ENCODE measurements around the gene PSG3. TPM values are rescaled to one million over a fixed set of nuclear protein-coding genes. Genes with fewer than 3 reads are reported as not detected.
"Not testable (repeated sequence)": the region's sequence is repeated elsewhere in the genome, so short reads cannot be mapped to it uniquely, and the experiment has no call there.

Gene PSG3
- total RNA-seq, 6 donors from 2014 or later: not detected

DNA sequence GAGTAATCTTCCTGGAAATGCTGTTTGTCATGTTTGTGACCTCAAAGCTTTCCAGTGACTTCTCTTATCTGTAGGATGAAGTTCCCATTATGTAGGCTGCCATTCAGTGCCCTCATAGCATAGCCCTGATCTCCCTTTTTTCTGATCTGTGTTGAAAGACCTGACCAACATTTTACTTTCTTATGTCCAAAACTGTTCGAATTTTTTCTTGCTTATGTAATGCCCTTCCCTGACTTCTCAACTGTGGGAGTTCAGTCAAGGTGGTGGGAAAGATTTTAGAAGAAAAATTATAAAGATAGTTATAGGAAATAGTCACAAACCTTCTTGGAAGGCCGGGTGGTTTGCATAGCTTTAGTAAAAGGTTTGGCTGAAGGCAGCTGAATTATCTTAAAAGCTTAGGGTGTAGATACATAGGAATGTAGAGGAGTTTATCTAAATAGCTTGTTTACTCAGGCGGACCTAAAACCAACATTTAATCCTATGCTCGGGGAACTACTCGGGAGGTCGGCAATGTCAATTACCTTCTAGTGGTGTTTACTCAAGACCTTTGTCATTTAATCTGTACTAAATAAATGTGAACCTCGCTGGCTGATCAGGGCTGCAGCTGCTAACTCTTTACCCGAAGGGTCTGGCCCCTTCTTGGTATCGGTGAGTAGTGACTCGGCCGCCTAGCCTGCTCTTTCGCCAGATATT, 44.3 kb downstream of the PSG3 start:
- no peak for ATAC-seq (ENCODE audit: low FRiP score in 2 of 2)
- Histone ChIP-seq H3K27ac (no peak overlapping the region), H3K27me3 (no peaks in the 10 kb centered on the region), H3K36me3 (no peaks in the 10 kb centered on the region), H3K9me3 (no peaks in the 10 kb centered on the region), H3K4me3 (no peak overlapping the region), H3K4me1 (no peaks in the 10 kb centered on the region)
- no peak for DNase-seq
- TF ChIP-seq EP300 (IDR thresholded peaks at IDR 0.05) (no peak), POLR2A (IDR thresholded peaks at IDR 0.05) (no peak), POLR2AphosphoS5 (IDR thresholded peaks at IDR 0.05) (no peak)
- TF ChIP-seq, protein P1, sequence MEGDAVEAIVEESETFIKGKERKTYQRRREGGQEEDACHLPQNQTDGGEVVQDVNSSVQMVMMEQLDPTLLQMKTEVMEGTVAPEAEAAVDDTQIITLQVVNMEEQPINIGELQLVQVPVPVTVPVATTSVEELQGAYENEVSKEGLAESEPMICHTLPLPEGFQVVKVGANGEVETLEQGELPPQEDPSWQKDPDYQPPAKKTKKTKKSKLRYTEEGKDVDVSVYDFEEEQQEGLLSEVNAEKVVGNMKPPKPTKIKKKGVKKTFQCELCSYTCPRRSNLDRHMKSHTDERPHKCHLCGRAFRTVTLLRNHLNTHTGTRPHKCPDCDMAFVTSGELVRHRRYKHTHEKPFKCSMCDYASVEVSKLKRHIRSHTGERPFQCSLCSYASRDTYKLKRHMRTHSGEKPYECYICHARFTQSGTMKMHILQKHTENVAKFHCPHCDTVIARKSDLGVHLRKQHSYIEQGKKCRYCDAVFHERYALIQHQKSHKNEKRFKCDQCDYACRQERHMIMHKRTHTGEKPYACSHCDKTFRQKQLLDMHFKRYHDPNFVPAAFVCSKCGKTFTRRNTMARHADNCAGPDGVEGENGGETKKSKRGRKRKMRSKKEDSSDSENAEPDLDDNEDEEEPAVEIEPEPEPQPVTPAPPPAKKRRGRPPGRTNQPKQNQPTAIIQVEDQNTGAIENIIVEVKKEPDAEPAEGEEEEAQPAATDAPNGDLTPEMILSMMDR (IDR thresholded peaks at IDR 0.05): no peak
- 75 to 77% methylated on average over 12 of the region's 12 CpGs for WGBS, 2 donors

DNA sequence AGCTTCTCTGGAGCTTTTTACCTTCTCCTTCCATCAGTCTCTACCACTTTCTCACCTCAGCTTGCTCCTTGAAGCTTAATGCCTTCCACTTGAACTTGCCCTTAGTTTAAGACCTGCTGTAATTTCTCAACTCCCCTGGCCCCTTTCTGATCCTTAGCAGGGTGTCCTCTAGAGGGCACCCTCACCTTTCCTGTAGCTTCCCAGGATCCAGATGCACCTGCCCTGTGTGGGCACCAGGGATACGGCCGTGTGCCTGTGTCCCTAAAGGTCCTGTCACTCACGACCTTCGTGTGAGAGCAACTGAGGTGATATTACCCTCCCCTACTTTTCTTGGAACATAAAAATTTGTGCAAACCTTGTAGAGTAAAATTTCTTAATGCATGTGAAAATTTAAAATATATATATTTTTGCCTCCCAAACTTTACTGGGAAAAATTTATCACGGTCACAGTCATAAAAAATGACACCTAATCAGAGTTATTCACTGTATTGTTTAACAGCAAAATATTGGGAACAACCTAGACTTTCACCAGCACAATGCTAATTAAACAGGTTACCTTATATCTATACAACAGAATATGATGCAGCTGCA, 46.4 kb downstream of the PSG3 start:
- WGBS, 2 donors: 17 to 23% methylated on average over 5 of the region's 5 CpGs
- no peak for DNase-seq
- no peak for ATAC-seq (ENCODE audit: low FRiP score in 2 of 2)

DNA sequence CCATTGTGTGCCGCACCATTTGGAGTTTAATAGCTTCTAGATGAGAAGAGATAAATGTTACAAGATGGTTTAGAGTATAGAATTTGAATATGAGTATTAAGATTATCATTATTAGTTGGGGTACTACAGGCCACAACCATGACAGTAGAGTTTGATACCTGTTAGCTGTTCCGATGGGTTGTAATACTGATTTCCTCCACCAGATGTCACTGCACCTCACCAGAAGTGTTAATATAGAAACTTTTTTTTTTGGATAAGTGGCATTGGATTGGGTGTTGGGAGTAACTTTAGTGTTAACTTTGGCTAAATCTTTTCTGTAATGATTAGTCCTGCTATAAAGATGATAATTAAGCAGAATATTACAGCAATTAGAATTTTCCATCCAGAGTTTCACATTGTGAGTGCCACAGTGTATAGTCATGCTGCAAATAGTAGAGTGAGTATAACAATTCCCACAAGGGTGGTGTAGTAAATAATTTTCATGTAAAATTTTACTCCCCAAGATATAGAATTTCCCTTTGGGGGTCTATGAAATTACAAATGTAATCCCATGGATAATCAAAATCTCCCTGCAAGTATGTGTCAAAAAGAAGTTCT, 56.3 kb downstream of the PSG3 start:
- Histone ChIP-seq H3K27ac (no peak overlapping the region), H3K9me3 (peaks cover 0 to 26% (median 8%) of the 10 kb centered on the region in 4 donors), H3K4me1 (no peaks in the 10 kb centered on the region), H3K36me3 (no peaks in the 10 kb centered on the region), H3K4me3 (no peak overlapping the region), H3K27me3 (no peaks in the 10 kb centered on the region)
- DNase-seq: no peak
- ATAC-seq (ENCODE audit: low FRiP score in 2 of 2): no peak
- 85 to 86% methylated on average over 2 of the region's 2 CpGs for WGBS, 2 donors
- TF ChIP-seq, protein P1 (IDR thresholded peaks at IDR 0.05): peak in 5 of 6 experiments; percentile 17 to 55 (median 39)
- TF ChIP-seq EP300 (IDR thresholded peaks at IDR 0.05): no peak
- no peak for TF ChIP-seq POLR2A (IDR thresholded peaks at IDR 0.05)

More for the DNA sequence above, 46.4 kb downstream of the PSG3 start:
- Histone ChIP-seq H3K27ac (no peak overlapping the region), H3K36me3 (no peaks in the 10 kb centered on the region), H3K27me3 (no peaks in the 10 kb centered on the region), H3K9me3 (no peaks in the 10 kb centered on the region), H3K4me1 (no peaks in the 10 kb centered on the region), H3K4me3 (no peak overlapping the region)
- TF ChIP-seq, protein P1 (IDR thresholded peaks at IDR 0.05): peak in 2 of 6 experiments; percentile 7 to 17
- TF ChIP-seq POLR2AphosphoS5 (IDR thresholded peaks at IDR 0.05): no peak

DNA sequence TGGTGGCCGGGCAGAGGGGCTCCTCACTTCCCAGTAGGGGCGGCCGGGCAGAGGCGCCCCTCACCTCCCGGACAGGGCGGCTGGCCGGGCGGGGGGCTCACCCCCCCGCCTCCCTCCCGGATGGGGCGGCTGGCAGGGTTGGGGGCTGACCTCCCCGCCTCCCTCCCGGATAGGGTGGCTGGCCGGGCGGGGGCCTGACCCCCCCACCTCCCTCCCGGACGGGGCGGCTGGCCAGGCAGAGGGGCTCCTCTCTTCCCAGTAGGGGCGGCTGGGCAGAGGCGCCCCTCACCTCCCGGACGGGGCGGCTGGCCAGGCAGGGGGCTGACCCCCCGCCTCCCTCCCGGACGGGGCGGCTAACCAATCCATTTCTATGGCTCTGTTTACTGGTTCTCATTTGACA, 64.0 kb downstream of the PSG3 start:
- H3K27me3 ChIP-seq; H3K27ac ChIP-seq; H3K36me3 ChIP-seq; H3K9me3 ChIP-seq; H3K4me1 ChIP-seq; H3K4me3 ChIP-seq; ATAC-seq (ENCODE audit: low FRiP score in 2 of 2): not testable (repeated sequence)
- peak in 1 of 2 donors; percentile 64 for DNase-seq
- WGBS, 2 donors: 98% methylated on average over 13 of the region's 27 CpGs; no CpG with 5 or more reads in 1 of the 2 donors

DNA sequence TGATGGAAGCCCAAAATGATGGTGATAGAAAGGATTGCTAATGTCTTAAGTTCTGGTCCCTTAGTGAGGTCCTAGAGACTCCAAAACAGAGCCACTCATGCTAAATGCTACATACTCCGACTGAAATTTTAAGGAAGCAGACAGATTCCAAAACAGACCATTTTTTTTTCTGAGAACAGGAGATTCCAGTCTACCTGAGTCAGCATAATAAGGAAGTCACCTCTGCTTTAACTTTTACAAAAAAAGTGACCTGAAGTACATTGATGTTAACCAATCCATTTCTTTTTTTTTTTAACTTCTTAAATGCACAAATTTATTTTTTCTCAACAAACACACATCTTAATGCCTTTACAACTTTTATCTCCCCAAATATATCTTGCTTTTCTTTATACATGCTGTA, 65.7 kb downstream of the PSG3 start:
- H3K27ac ChIP-seq; H3K4me1 ChIP-seq; H3K27me3 ChIP-seq; H3K36me3 ChIP-seq; H3K4me3 ChIP-seq; H3K9me3 ChIP-seq; DNase-seq; ATAC-seq (ENCODE audit: low FRiP score in 2 of 2): not testable (repeated sequence)
- 78 to 85% methylated on average over 1 of the region's 1 CpG for WGBS, 2 donors

Other genes with a start within 250 kb of the PSG3 start
- gene CEACAM1, start 212.0 kb downstream of the PSG3 start, total RNA-seq: 10 to 100 TPM in 1 of 6 donors, 1 to 10 TPM in 5; 7.3 to 11.9 (median 9.2) TPM
- 1 to 10 TPM in 1 of 6 donors, under 1 TPM in 3, not detected in 2; 0.67 to 1.1 (median 0.75) TPM for gene CEACAM8, start 145.6 kb downstream of the PSG3 start, total RNA-seq
- gene PSG8, start 25.2 kb upstream of the PSG3 start, total RNA-seq: not detected
- not detected for gene PSG1, start 139.2 kb upstream of the PSG3 start, total RNA-seq
- gene PSG6, start 177.4 kb upstream of the PSG3 start, total RNA-seq: not detected
- not detected for gene PSG7, start 196.7 kb upstream of the PSG3 start, total RNA-seq